DND-41 (cell line): ENCODE data around the gene TRIM54.
"Not testable (repeated sequence)": the region's sequence is repeated elsewhere in the genome, so short reads cannot be mapped to it uniquely, and the experiment has no call there.

ENCODE experiments used
- ATAC-seq: fragments of 200-7000 bp; cut with Tn5 transposase; 3 replicates; pipeline ENCODE4 v1.9.1; 2021; ENCODE audit warnings: low read depth; ENCODE audit not compliant: insufficient read depth
- DNase-seq: peaks from one replicate; pipeline ENCODE4 v3.0.0-alpha.2; 2020
- H2AFZ ChIP-seq: 2 replicates; pipeline ENCODE4 v1.6.0; 2012; ENCODE audit warnings: low read depth, low read length
- H3K27ac ChIP-seq: 2 replicates; pipeline ENCODE4 v1.5.1; 2012; ENCODE audit warnings: low read length, inconsistent platforms
- H3K27me3 ChIP-seq: fragments of 200-600 bp; sonication (generic); 2 replicates; pipeline ENCODE4 v1.6.0; 2012; ENCODE audit warnings: low read length, mild to moderate bottlenecking, inconsistent platforms; ENCODE audit not compliant: insufficient read depth, poor library complexity
- H3K36me3 ChIP-seq: 2 replicates; pipeline ENCODE4 v1.5.1; 2012; ENCODE audit warnings: low read length, inconsistent platforms; ENCODE audit not compliant: insufficient read depth
- H3K4me1 ChIP-seq: 2 replicates; pipeline ENCODE4 v1.5.1; 2012; ENCODE audit warnings: mild to moderate bottlenecking, low read length; ENCODE audit not compliant: insufficient read depth
- H3K4me2 ChIP-seq: 2 replicates; pipeline ENCODE4 v1.6.0; 2012; ENCODE audit warnings: mild to moderate bottlenecking, moderate library complexity, low read length, inconsistent platforms; ENCODE audit not compliant: insufficient read depth
- H3K4me3 ChIP-seq, 2 experiments: fragments of 200-600 bp in 1 of 2; shearing (Covaris generic) in 1 of 2; 2 replicates each; pipeline ENCODE4 v1.5.1; 2012 to 2016; ENCODE audit warnings: inconsistent platforms in 2 of 2, low read length in 2 of 2, mild to moderate bottlenecking in 2 of 2, low read depth in 1 of 2, moderate library complexity in 1 of 2
- H3K79me2 ChIP-seq: 2 replicates; pipeline ENCODE4 v1.6.0; 2012; ENCODE audit warnings: low read length, inconsistent platforms; ENCODE audit not compliant: insufficient read depth
- H3K9ac ChIP-seq: 2 replicates; pipeline ENCODE4 v1.6.0; 2012; ENCODE audit warnings: low read depth, mild to moderate bottlenecking, inconsistent platforms, low read length, moderate library complexity
- H3K9me3 ChIP-seq: 2 replicates; pipeline ENCODE4 v1.5.1; 2012; ENCODE audit warnings: low read length, moderate library complexity, mild to moderate bottlenecking, inconsistent platforms; ENCODE audit not compliant: insufficient read depth, severe bottlenecking
- H4K20me1 ChIP-seq: 2 replicates; pipeline ENCODE4 v1.6.0; 2012; ENCODE audit warnings: low read length; ENCODE audit not compliant: insufficient read depth
- EZH2 ChIP-seq: IDR thresholded peaks from 3 replicates; pipeline ENCODE4 v1.6.1; 2012; ENCODE audit warnings: borderline replicate concordance, low read depth, mild to moderate bottlenecking, moderate library complexity, low read length, inconsistent platforms; ENCODE audit not compliant: severe bottlenecking
- TF ChIP-seq, protein P1 (sequence below): IDR thresholded peaks from 2 replicates; pipeline ENCODE4 v1.5.1; 2012; ENCODE audit warnings: borderline replicate concordance, low read length, moderate library complexity, mild to moderate bottlenecking; ENCODE audit not compliant: poor library complexity, severe bottlenecking; ENCODE audit errors: extremely low read depth

Gene TRIM54

DNA sequence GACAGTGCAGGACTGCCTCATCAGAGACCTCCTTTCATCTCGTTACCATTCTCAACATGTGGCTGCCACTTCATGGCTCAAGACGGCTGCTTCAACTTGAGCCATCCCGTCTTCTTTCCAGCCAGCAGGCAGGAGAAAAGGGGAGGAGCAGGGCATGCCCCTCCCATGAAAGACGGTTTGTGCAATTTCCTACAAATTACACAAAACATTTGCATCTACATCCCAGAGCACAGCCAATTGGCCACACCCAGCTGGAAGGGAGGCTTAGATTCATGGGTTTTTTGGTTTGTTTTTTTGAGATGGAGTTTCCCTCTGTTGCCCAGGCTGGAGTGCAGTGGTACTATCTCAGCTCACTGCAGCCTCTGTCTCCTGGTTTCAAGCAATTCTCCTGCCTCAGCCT, 14.3 kb downstream of the TRIM54 start:
- DNase-seq (no peak), ATAC-seq (no peak)
- TF ChIP-seq EZH2: no peak
- TF ChIP-seq, protein P1, sequence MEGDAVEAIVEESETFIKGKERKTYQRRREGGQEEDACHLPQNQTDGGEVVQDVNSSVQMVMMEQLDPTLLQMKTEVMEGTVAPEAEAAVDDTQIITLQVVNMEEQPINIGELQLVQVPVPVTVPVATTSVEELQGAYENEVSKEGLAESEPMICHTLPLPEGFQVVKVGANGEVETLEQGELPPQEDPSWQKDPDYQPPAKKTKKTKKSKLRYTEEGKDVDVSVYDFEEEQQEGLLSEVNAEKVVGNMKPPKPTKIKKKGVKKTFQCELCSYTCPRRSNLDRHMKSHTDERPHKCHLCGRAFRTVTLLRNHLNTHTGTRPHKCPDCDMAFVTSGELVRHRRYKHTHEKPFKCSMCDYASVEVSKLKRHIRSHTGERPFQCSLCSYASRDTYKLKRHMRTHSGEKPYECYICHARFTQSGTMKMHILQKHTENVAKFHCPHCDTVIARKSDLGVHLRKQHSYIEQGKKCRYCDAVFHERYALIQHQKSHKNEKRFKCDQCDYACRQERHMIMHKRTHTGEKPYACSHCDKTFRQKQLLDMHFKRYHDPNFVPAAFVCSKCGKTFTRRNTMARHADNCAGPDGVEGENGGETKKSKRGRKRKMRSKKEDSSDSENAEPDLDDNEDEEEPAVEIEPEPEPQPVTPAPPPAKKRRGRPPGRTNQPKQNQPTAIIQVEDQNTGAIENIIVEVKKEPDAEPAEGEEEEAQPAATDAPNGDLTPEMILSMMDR: no peak
- H3K79me2 ChIP-seq: no peaks in the 10 kb centered on the region
- no peaks in the 10 kb centered on the region for H4K20me1 ChIP-seq
- no peaks in the 10 kb centered on the region for H3K4me1 ChIP-seq
- no peak overlapping the region for H3K27ac ChIP-seq
- no peak overlapping the region for H3K9ac ChIP-seq
- no peak overlapping the region for H2AFZ ChIP-seq
- no peak overlapping the region for H3K4me2 ChIP-seq
- no peak overlapping the region for H3K4me3 ChIP-seq
- H3K27me3 ChIP-seq: peaks cover 15% of the 10 kb centered on the region
- H3K9me3 ChIP-seq: no peaks in the 10 kb centered on the region
- H3K36me3 ChIP-seq: no peaks in the 10 kb centered on the region

DNA sequence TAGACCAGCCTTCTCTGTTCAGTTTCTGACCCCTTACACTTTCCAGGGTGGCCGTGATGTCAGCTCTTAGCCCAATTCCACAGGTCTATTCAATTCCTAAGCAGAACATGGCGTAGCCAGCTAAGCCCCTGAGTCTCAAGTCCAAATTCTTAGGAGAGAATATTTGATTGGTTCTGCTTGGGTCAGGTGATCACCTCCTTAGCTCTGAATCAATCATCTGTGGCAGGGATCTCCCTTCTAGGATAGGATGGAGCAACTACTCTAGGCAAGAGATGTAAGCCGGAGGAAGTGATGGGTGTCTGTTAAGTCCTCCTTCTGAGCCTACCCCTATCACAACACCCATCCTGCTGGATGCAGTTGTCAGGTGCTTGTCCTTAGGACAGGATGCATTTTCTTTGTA, 15.0 kb downstream of the TRIM54 start:
- Histone ChIP-seq H3K4me2 (no peak overlapping the region), H3K79me2 (no peaks in the 10 kb centered on the region), H3K4me3 (no peak overlapping the region), H3K27ac (no peak overlapping the region), H3K9ac (no peak overlapping the region), H3K4me1 (no peaks in the 10 kb centered on the region), H3K36me3 (no peaks in the 10 kb centered on the region), H3K27me3 (peaks cover 10% of the 10 kb centered on the region), H3K9me3 (no peaks in the 10 kb centered on the region), H2AFZ (no peak overlapping the region), H4K20me1 (no peaks in the 10 kb centered on the region)
- no peak for DNase-seq
- no peak for ATAC-seq
- TF ChIP-seq, protein P1: no peak
- no peak for TF ChIP-seq EZH2

GRCh38 chr2:27298391-27299080, 16.3 kb downstream of the TRIM54 start:
- Histone ChIP-seq H3K4me3 (no peak overlapping the region), H3K9ac (no peak overlapping the region), H3K27me3 (no peaks in the 10 kb centered on the region), H2AFZ (no peak overlapping the region; the same call in 1 of the 2 replicates), H3K4me2 (no peak overlapping the region), H3K4me1 (peaks cover 5% of the 10 kb centered on the region), H3K27ac (no peak overlapping the region), H3K9me3 (no peaks in the 10 kb centered on the region), H4K20me1 (no peaks in the 10 kb centered on the region), H3K79me2 (no peaks in the 10 kb centered on the region), H3K36me3 (no peaks in the 10 kb centered on the region)
- no peak for ATAC-seq
- no peak for TF ChIP-seq EZH2
- TF ChIP-seq, protein P1: no peak
- no peak for DNase-seq

GRCh38 chr2:27300606-27301005, 18.4 kb downstream of the TRIM54 start:
- not testable (repeated sequence) for H2AFZ ChIP-seq, ATAC-seq, H3K27ac ChIP-seq, H3K4me3 ChIP-seq, DNase-seq, H3K79me2 ChIP-seq, H3K4me1 ChIP-seq, H3K36me3 ChIP-seq, H3K4me2 ChIP-seq, H3K9me3 ChIP-seq, H4K20me1 ChIP-seq, H3K9ac ChIP-seq, H3K27me3 ChIP-seq
